Ammon's horn (tissue), 1 donor: ENCODE results near the gene RANBP9.

Experiments
- DNase-seq: peaks from one replicate; pipeline ENCODE4 v3.0.0-alpha.2; 2016; ENCODE audit warnings: low spot score

The RANBP9 gene

GRCh38 chr6:13600036-13600435, 111.6 kb downstream of the RANBP9 start:
- no peak for DNase-seq

- DNase-seq: no peak
These were observed 114.6 kb downstream of the RANBP9 start for GRCh38 chr6:13597073-13597472.

GRCh38 chr6:13593720-13594119, 117.9 kb downstream of the RANBP9 start:
- no peak for DNase-seq

GRCh38 chr6:13593103-13593502, 118.5 kb downstream of the RANBP9 start:
- DNase-seq: no peak

- DNase-seq: no peak
These were observed 120.3 kb downstream of the RANBP9 start for GRCh38 chr6:13591205-13591921.

GRCh38 chr6:13590574-13591153, 121.0 kb downstream of the RANBP9 start:
- no peak for DNase-seq

GRCh38 chr6:13589801-13590200, 121.8 kb downstream of the RANBP9 start:
- no peak for DNase-seq

- DNase-seq: no peak
These were observed 124.8 kb downstream of the RANBP9 start for GRCh38 chr6:13586603-13587542.

GRCh38 chr6:13581700-13582229, 129.9 kb downstream of the RANBP9 start:
- peak; percentile 70 for DNase-seq

- DNase-seq: peak; percentile 45
These were observed 131.7 kb downstream of the RANBP9 start for GRCh38 chr6:13579911-13580310.

- no peak for DNase-seq
These were observed 133.7 kb downstream of the RANBP9 start for GRCh38 chr6:13577926-13578325.

GRCh38 chr6:13576017-13576416, 135.6 kb downstream of the RANBP9 start:
- DNase-seq: no peak

GRCh38 chr6:13575377-13575775, 136.3 kb downstream of the RANBP9 start:
- DNase-seq: no peak

- DNase-seq: peak; percentile 77
These were observed 136.9 kb downstream of the RANBP9 start, which contains the start of gene SIRT5 for GRCh38 chr6:13574571-13575376. Gene SIRT5 (plus strand): TSS chr6:13574601. CDS start chr6:13584111, 9,510 bp downstream.

GRCh38 chr6:13574149-13574570, 137.5 kb downstream of the RANBP9 start:
- peak; percentile 93 for DNase-seq

- DNase-seq: peak; percentile 49
These were observed 137.9 kb downstream of the RANBP9 start for GRCh38 chr6:13573669-13574110.

GRCh38 chr6:13572951-13573654, 138.5 kb downstream of the RANBP9 start:
- DNase-seq: no peak

GRCh38 chr6:13572240-13572639, 139.4 kb downstream of the RANBP9 start:
- DNase-seq: no peak
